Measurements from ENCODE around the gene PCDH19.

The PCDH19 gene

GRCh38 chrX:100413229-100413628, 3.2 kb upstream of the PCDH19 start:
- no peaks in the 10 kb centered on the region for H3K4me1 ChIP-seq
- no peaks in the 10 kb centered on the region for H3K9me3 ChIP-seq (ENCODE audit: control insufficient read depth, low read length)
- no peak overlapping the region for H3K27ac ChIP-seq
- H3K4me2 ChIP-seq (ENCODE audit: low read length), result no peak overlapping the region
- no peaks in the 10 kb centered on the region for H3K79me2 ChIP-seq
- H2AFZ ChIP-seq, result no peak overlapping the region
- TF ChIP-seq CTCF (IDR thresholded peaks at IDR 0.05), result peak; percentile 45
- H3K9ac ChIP-seq, result no peak overlapping the region
- peak overlapping the region; percentile 16 for H3K4me3 ChIP-seq (ENCODE audit: low read depth, low read length)
- H3K27me3 ChIP-seq (ENCODE audit: control insufficient read depth, insufficient read depth, low read length), result no peaks in the 10 kb centered on the region
- no peaks in the 10 kb centered on the region for H3K36me3 ChIP-seq (ENCODE audit: control insufficient read depth, insufficient read depth, low read length)

- no peaks in the 10 kb centered on the region for H3K36me3 ChIP-seq (ENCODE audit: control insufficient read depth, insufficient read depth, low read length)
- H3K27me3 ChIP-seq (ENCODE audit: control insufficient read depth, insufficient read depth, low read length), result no peaks in the 10 kb centered on the region
- H3K9ac ChIP-seq, result no peak overlapping the region
- no peak for TF ChIP-seq CTCF (IDR thresholded peaks at IDR 0.05)
- no peaks in the 10 kb centered on the region for H3K9me3 ChIP-seq (ENCODE audit: control insufficient read depth, low read length)
- no peak overlapping the region for H3K27ac ChIP-seq
- H3K4me3 ChIP-seq (ENCODE audit: low read depth, low read length), result no peak overlapping the region
- H3K4me1 ChIP-seq, result no peaks in the 10 kb centered on the region
- no peak overlapping the region for H2AFZ ChIP-seq
- H3K79me2 ChIP-seq, result no peaks in the 10 kb centered on the region
- no peak overlapping the region for H3K4me2 ChIP-seq (ENCODE audit: low read length)
Observed at GRCh38 chrX:100411802-100412715, 2.0 kb upstream of the PCDH19 start.

GRCh38 chrX:100410901-100411801, 1.1 kb upstream of the PCDH19 start:
- H3K4me2 ChIP-seq (ENCODE audit: low read length), result peak overlapping the region; percentile 44
- H3K79me2 ChIP-seq, result no peaks in the 10 kb centered on the region
- H3K9me3 ChIP-seq (ENCODE audit: control insufficient read depth, low read length), result no peaks in the 10 kb centered on the region
- no peak overlapping the region for H2AFZ ChIP-seq
- no peak overlapping the region for H3K4me3 ChIP-seq (ENCODE audit: low read depth, low read length)
- TF ChIP-seq CTCF (IDR thresholded peaks at IDR 0.05), result no peak
- no peaks in the 10 kb centered on the region for H3K36me3 ChIP-seq (ENCODE audit: control insufficient read depth, insufficient read depth, low read length)
- no peaks in the 10 kb centered on the region for H3K4me1 ChIP-seq
- no peaks in the 10 kb centered on the region for H3K27me3 ChIP-seq (ENCODE audit: control insufficient read depth, insufficient read depth, low read length)
- H3K27ac ChIP-seq, result no peak overlapping the region
- H3K9ac ChIP-seq, result no peak overlapping the region

GRCh38 chrX:100408713-100409609, 1.1 kb downstream of the PCDH19 start:
- Histone ChIP-seq H3K4me3 (ENCODE audit: low read depth, low read length) (peak overlapping the region; percentile 40), H3K27me3 (ENCODE audit: control insufficient read depth, insufficient read depth, low read length) (no peaks in the 10 kb centered on the region), H3K27ac (no peak overlapping the region), H3K9ac (no peak overlapping the region), H3K9me3 (ENCODE audit: control insufficient read depth, low read length) (no peaks in the 10 kb centered on the region), H2AFZ (peak overlapping the region; percentile 68), H3K4me1 (no peaks in the 10 kb centered on the region), H3K4me2 (ENCODE audit: low read length) (peak overlapping the region; percentile 74), H3K79me2 (no peaks in the 10 kb centered on the region), H3K36me3 (ENCODE audit: control insufficient read depth, insufficient read depth, low read length) (no peaks in the 10 kb centered on the region)
- TF ChIP-seq CTCF (IDR thresholded peaks at IDR 0.05), result no peak
